Neuronal stem cell (in vitro differentiated cells): ENCODE data around the gene CYP27C1.

Experiments
- DNase-seq: peaks from one replicate; pipeline ENCODE4 v3.0.0-alpha.2; 2013; ENCODE audit warnings: low spot score
- H2AFZ ChIP-seq: one replicate; pipeline ENCODE4 v1.6.1; 2013; ENCODE audit warnings: mild to moderate bottlenecking, low read length, inconsistent platforms
- H2AK5ac ChIP-seq: 2 replicates; pipeline ENCODE4 v1.6.1; 2013; ENCODE audit warnings: low read depth, mild to moderate bottlenecking, inconsistent platforms, low read length, moderate library complexity, mixed read lengths
- H2BK120ac ChIP-seq: 2 replicates; pipeline ENCODE4 v1.6.1; 2013; ENCODE audit warnings: low read depth, mild to moderate bottlenecking, inconsistent platforms, low read length, moderate library complexity, mixed read lengths
- H2BK12ac ChIP-seq: one replicate; pipeline ENCODE4 v1.6.1; 2013; ENCODE audit warnings: low read length, inconsistent platforms
- H2BK15ac ChIP-seq: 2 replicates; pipeline ENCODE4 v1.6.1; 2013; ENCODE audit warnings: mild to moderate bottlenecking, low read length, inconsistent platforms, mixed read lengths
- H2BK5ac ChIP-seq: one replicate; pipeline ENCODE4 v1.6.1; 2013; ENCODE audit warnings: inconsistent platforms, mild to moderate bottlenecking, low read length, moderate library complexity
- H3K14ac ChIP-seq: one replicate; pipeline ENCODE4 v1.6.1; 2013; ENCODE audit warnings: low read length, inconsistent platforms
- H3K18ac ChIP-seq: 2 replicates; pipeline ENCODE4 v1.6.1; 2013; ENCODE audit warnings: low read length, inconsistent platforms
- H3K23ac ChIP-seq: 2 replicates; pipeline ENCODE4 v1.6.1; 2013; ENCODE audit warnings: low read depth, mild to moderate bottlenecking, mixed read lengths, low read length, inconsistent platforms; ENCODE audit not compliant: poor library complexity
- H3K27ac ChIP-seq: replicated peaks from 3 replicates; pipeline ENCODE4 v1.5.1; 2013; ENCODE audit warnings: low read length, inconsistent platforms
- H3K27me3 ChIP-seq, 3 experiments: 2 replicates each; pipeline ENCODE4 v1.6.1; 2013; ENCODE audit warnings: low read length in 3 of 3, mild to moderate bottlenecking in 2 of 3, inconsistent platforms in 1 of 3, low read depth in 1 of 3, mixed read lengths in 1 of 3, moderate library complexity in 1 of 3; ENCODE audit not compliant: control insufficient read depth in 3 of 3, insufficient read depth in 3 of 3
- H3K36me3 ChIP-seq, 2 donors: replicated peaks in 1 of 2; 2 replicates each; pipeline ENCODE4 v1.6.1; 2013; ENCODE audit warnings: low read length in 2 of 2; ENCODE audit not compliant: control insufficient read depth in 2 of 2, insufficient read depth in 2 of 2
- H3K4ac ChIP-seq: 2 replicates; pipeline ENCODE4 v1.6.1; 2013; ENCODE audit warnings: inconsistent platforms, mild to moderate bottlenecking, low read length, moderate library complexity
- H3K4me1 ChIP-seq, 2 donors: 1 replicate in 1 of 2; 2 replicates in 1 of 2; pipeline ENCODE4 v1.6.1; 2013; ENCODE audit warnings: low read length in 2 of 2, low read depth in 1 of 2; ENCODE audit not compliant: control insufficient read depth in 2 of 2, insufficient read depth in 1 of 2
- H3K4me2 ChIP-seq: one replicate; pipeline ENCODE4 v1.6.1; 2013; ENCODE audit warnings: mild to moderate bottlenecking, low read length, inconsistent platforms; ENCODE audit not compliant: insufficient read depth, poor library complexity, severe bottlenecking
- H3K4me3 ChIP-seq, 2 donors: 2 replicates each; pipeline ENCODE4 v1.5.1; 2013; ENCODE audit warnings: low read length in 2 of 2, mild to moderate bottlenecking in 2 of 2, inconsistent platforms in 1 of 2, moderate library complexity in 1 of 2
- H3K79me1 ChIP-seq: one replicate; pipeline ENCODE4 v1.6.1; 2013; ENCODE audit warnings: low read depth, mild to moderate bottlenecking, inconsistent platforms, low read length, moderate library complexity
- H3K9ac ChIP-seq: one replicate; pipeline ENCODE4 v1.6.1; 2013; ENCODE audit warnings: mild to moderate bottlenecking, low read depth, low read length, inconsistent platforms; ENCODE audit not compliant: poor library complexity
- H3K9me3 ChIP-seq, 2 donors: replicated peaks in 1 of 2; 2 replicates each; pipeline versions ENCODE3 to v1.6.1; 2013; ENCODE audit warnings: low read length in 2 of 2, mild to moderate bottlenecking in 2 of 2, inconsistent platforms in 1 of 2, low read depth in 1 of 2, mixed read lengths in 1 of 2, moderate library complexity in 1 of 2; ENCODE audit not compliant: control insufficient read depth in 2 of 2, insufficient read depth in 1 of 2
- H4K8ac ChIP-seq: one replicate; pipeline ENCODE4 v1.6.1; 2013; ENCODE audit warnings: low read depth, mild to moderate bottlenecking, inconsistent platforms, low read length, moderate library complexity
- H4K91ac ChIP-seq: one replicate; pipeline ENCODE4 v1.6.1; 2013; ENCODE audit warnings: low read length, low read depth, mild to moderate bottlenecking, inconsistent platforms; ENCODE audit not compliant: poor library complexity
- WGBS, 2 donors: extraction: QIAGEN DNeasy Blood & Tissue Kit; methylation state at CpG; one replicate each; pipeline ENCODE4 v1.1.7; 2013; ENCODE audit warnings: missing lambda C conversion rate in 2 of 2, mixed read lengths in 1 of 2; ENCODE audit not compliant: insufficient read length in 2 of 2, insufficient replicate concordance in 1 of 2; ENCODE audit errors: extremely low coverage in 2 of 2; 5-methylcytosine and 5-hydroxymethylcytosine counted together

The CYP27C1 gene

GRCh38 chr2:127191331-127192219, 28.5 kb downstream of the CYP27C1 start:
- Histone ChIP-seq H3K27ac (no peak overlapping the region), H2BK12ac (no peak overlapping the region), H3K4me3 (no peak overlapping the region), H3K4ac (no peak overlapping the region), H3K4me2 (no peak overlapping the region), H3K36me3 (peaks cover 5 to 27% of the 10 kb centered on the region in 2 donors), H3K18ac (no peak overlapping the region), H3K23ac (no peak overlapping the region), H2BK15ac (no peak overlapping the region), H4K91ac (no peak overlapping the region), H3K9me3 (peaks cover 0 to 16% of the 10 kb centered on the region in 2 donors), H3K79me1 (no peaks in the 10 kb centered on the region), H4K8ac (no peak overlapping the region), H3K9ac (no peak overlapping the region), H2BK5ac (no peak overlapping the region), H2BK120ac (no peak overlapping the region), H3K27me3 (no peaks in the 10 kb centered on the region), H3K14ac (no peak overlapping the region), H2AK5ac (no peak overlapping the region), H3K4me1 (peaks cover 0 to 2% of the 10 kb centered on the region in 2 donors), H2AFZ (no peak overlapping the region)
- DNase-seq = no peak
- no CpG with 5 or more reads among the region's 13 CpGs for WGBS, 2 donors

DNA sequence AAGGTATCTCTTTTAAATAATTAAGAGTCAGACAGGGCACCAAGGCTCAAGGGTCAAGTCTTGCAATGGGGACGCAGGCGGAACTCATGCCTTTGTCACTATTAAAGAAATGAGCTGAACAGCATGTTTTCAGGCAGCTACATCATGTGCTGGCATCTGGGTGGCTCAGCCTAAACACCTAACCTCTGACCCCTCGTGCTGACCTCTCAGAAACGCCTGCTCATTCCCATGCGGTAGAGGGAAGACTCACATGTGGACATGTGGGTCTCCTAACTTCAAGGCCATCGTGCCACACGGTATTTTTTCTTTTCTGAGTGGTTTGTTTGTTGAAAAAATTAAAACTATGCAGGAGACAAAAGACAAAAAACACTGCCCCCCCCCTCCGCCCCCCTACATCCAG, 31.3 kb downstream of the CYP27C1 start:
- no peak overlapping the region for H2BK15ac ChIP-seq
- H3K18ac ChIP-seq = no peak overlapping the region
- no peak overlapping the region for H3K4me2 ChIP-seq
- H3K79me1 ChIP-seq = no peaks in the 10 kb centered on the region
- H3K23ac ChIP-seq = no peak overlapping the region
- no peak overlapping the region for H3K4ac ChIP-seq
- peaks cover 5 to 22% of the 10 kb centered on the region in 2 donors for H3K36me3 ChIP-seq
- H2AFZ ChIP-seq = no peak overlapping the region
- no peak overlapping the region for H2BK5ac ChIP-seq
- H3K14ac ChIP-seq = no peak overlapping the region
- no CpG with 5 or more reads among the region's 8 CpGs for WGBS, 2 donors
- no peak overlapping the region for H4K91ac ChIP-seq
- no peaks in the 10 kb centered on the region for H3K27me3 ChIP-seq
- no peak overlapping the region for H3K27ac ChIP-seq
- peaks cover 0 to 2% of the 10 kb centered on the region in 2 donors for H3K4me1 ChIP-seq
- H2BK12ac ChIP-seq = no peak overlapping the region
- H3K9me3 ChIP-seq = peaks cover 0 to 6% of the 10 kb centered on the region in 2 donors
- H4K8ac ChIP-seq = no peak overlapping the region
- H3K4me3 ChIP-seq = no peak overlapping the region
- no peak overlapping the region for H3K9ac ChIP-seq
- no peak overlapping the region for H2BK120ac ChIP-seq
- DNase-seq = no peak
- no peak overlapping the region for H2AK5ac ChIP-seq

- H3K4me2 ChIP-seq = no peak overlapping the region
- no peak overlapping the region for H3K14ac ChIP-seq
- no peak overlapping the region for H3K4me3 ChIP-seq
- H3K27me3 ChIP-seq = no peaks in the 10 kb centered on the region
- peaks cover 2% of the 10 kb centered on the region in 2 donors for H3K4me1 ChIP-seq
- no peak overlapping the region for H3K27ac ChIP-seq
- H2BK12ac ChIP-seq = no peak overlapping the region
- H2BK15ac ChIP-seq = no peak overlapping the region
- H3K79me1 ChIP-seq = no peaks in the 10 kb centered on the region
- no peak overlapping the region for H3K18ac ChIP-seq
- no peak overlapping the region for H4K8ac ChIP-seq
- H3K36me3 ChIP-seq = peaks cover 3 to 19% of the 10 kb centered on the region in 2 donors
- H2AK5ac ChIP-seq = no peak overlapping the region
- H3K9ac ChIP-seq = no peak overlapping the region
- no peak overlapping the region for H4K91ac ChIP-seq
- WGBS, 2 donors = no CpG with 5 or more reads among the region's 10 CpGs
- no peak overlapping the region for H2BK120ac ChIP-seq
- no peak overlapping the region for H3K4ac ChIP-seq
- H3K9me3 ChIP-seq = peaks cover 0 to 6% of the 10 kb centered on the region in 2 donors
- H2AFZ ChIP-seq = no peak overlapping the region
- H3K23ac ChIP-seq = no peak overlapping the region
- no peak overlapping the region for H2BK5ac ChIP-seq
- no peak for DNase-seq
These were observed 32.3 kb downstream of the CYP27C1 start for GRCh38 chr2:127187831-127188230.

- no peak overlapping the region for H3K9ac ChIP-seq
- H2BK15ac ChIP-seq = no peak overlapping the region
- no peak overlapping the region for H2BK12ac ChIP-seq
- WGBS, 2 donors = no CpG with 5 or more reads among the region's 17 CpGs
- no peaks in the 10 kb centered on the region for H3K79me1 ChIP-seq
- no peak overlapping the region for H2AK5ac ChIP-seq
- H3K14ac ChIP-seq = no peak overlapping the region
- H3K18ac ChIP-seq = no peak overlapping the region
- no peaks in the 10 kb centered on the region for H3K27me3 ChIP-seq
- H3K4me3 ChIP-seq = no peak overlapping the region
- H3K4ac ChIP-seq = no peak overlapping the region
- H3K27ac ChIP-seq = no peak overlapping the region
- H4K8ac ChIP-seq = no peak overlapping the region
- no peak overlapping the region for H4K91ac ChIP-seq
- DNase-seq = no peak
- H3K23ac ChIP-seq = no peak overlapping the region
- H3K4me1 ChIP-seq = peaks cover 2 to 5% of the 10 kb centered on the region in 2 donors
- no peak overlapping the region for H3K4me2 ChIP-seq
- peaks cover 0 to 6% of the 10 kb centered on the region in 2 donors for H3K9me3 ChIP-seq
- no peak overlapping the region for H2AFZ ChIP-seq
- peaks cover 3 to 17% of the 10 kb centered on the region in 2 donors for H3K36me3 ChIP-seq
- no peak overlapping the region for H2BK120ac ChIP-seq
- H2BK5ac ChIP-seq = no peak overlapping the region
These were observed 32.9 kb downstream of the CYP27C1 start for GRCh38 chr2:127187081-127187775.
